Measurements from ENCODE around the gene SZT2.

The SZT2 gene

GRCh38 chr1:43432907-43433306, 43.2 kb downstream of the SZT2 start:
- Mint-ChIP-seq H3K27me3 (ENCODE audit: low read depth) (no peaks in the 10 kb centered on the region), H3K4me3 (no peak overlapping the region), H3K36me3 (ENCODE audit: low read depth) (peaks cover 72% of the 10 kb centered on the region), H3K27ac (no peak overlapping the region), H3K4me1 (peaks cover 5% of the 10 kb centered on the region), H3K9me3 (no peaks in the 10 kb centered on the region)
- no peak for TF ChIP-seq CTCF (IDR thresholded peaks at IDR 0.05; ENCODE audit: unreplicated experiment in 3 of 3)

- H3K9me3 Mint-ChIP-seq = no peaks in the 10 kb centered on the region
Measured at GRCh38 chr1:43434256-43434655, 44.6 kb downstream of the SZT2 start.

GRCh38 chr1:43435146-43436145, 45.7 kb downstream of the SZT2 start:
- Mint-ChIP-seq H3K4me3 (no peak overlapping the region), H3K4me1 (peaks cover 5% of the 10 kb centered on the region), H3K27me3 (ENCODE audit: low read depth) (no peaks in the 10 kb centered on the region), H3K9me3 (no peaks in the 10 kb centered on the region), H3K27ac (peak overlapping the region; percentile 1 to 38 (median 6)), H3K36me3 (ENCODE audit: low read depth) (peaks cover 60% of the 10 kb centered on the region)
- no peak for TF ChIP-seq CTCF (IDR thresholded peaks at IDR 0.05; ENCODE audit: unreplicated experiment in 3 of 3)

More at GRCh38 chr1:43434256-43434655, 44.6 kb downstream of the SZT2 start:
- Mint-ChIP-seq H3K4me1 (peaks cover 5% of the 10 kb centered on the region), H3K4me3 (no peak overlapping the region), H3K36me3 (ENCODE audit: low read depth) (peaks cover 70% of the 10 kb centered on the region), H3K27ac (no peak overlapping the region), H3K27me3 (ENCODE audit: low read depth) (no peaks in the 10 kb centered on the region)
- TF ChIP-seq CTCF (IDR thresholded peaks at IDR 0.05; ENCODE audit: unreplicated experiment in 3 of 3) = no peak

- no peaks in the 10 kb centered on the region for H3K27me3 Mint-ChIP-seq (ENCODE audit: low read depth)
- H3K27ac Mint-ChIP-seq = peak overlapping the region; percentile 1 to 38 (median 6)
- peaks cover 5% of the 10 kb centered on the region for H3K4me1 Mint-ChIP-seq
- no peak overlapping the region for H3K4me3 Mint-ChIP-seq
- no peaks in the 10 kb centered on the region for H3K9me3 Mint-ChIP-seq
- peaks cover 61% of the 10 kb centered on the region for H3K36me3 Mint-ChIP-seq (ENCODE audit: low read depth)
- no peak for TF ChIP-seq CTCF (IDR thresholded peaks at IDR 0.05; ENCODE audit: unreplicated experiment in 3 of 3)
Measured at GRCh38 chr1:43436371-43436770, 46.7 kb downstream of the SZT2 start.

GRCh38 chr1:43437031-43437973, 47.6 kb downstream of the SZT2 start:
- Mint-ChIP-seq H3K4me1 (peaks cover 5% of the 10 kb centered on the region), H3K27ac (no peak overlapping the region), H3K9me3 (no peaks in the 10 kb centered on the region), H3K27me3 (ENCODE audit: low read depth) (no peaks in the 10 kb centered on the region), H3K36me3 (ENCODE audit: low read depth) (peaks cover 57% of the 10 kb centered on the region), H3K4me3 (no peak overlapping the region)
- TF ChIP-seq CTCF (IDR thresholded peaks at IDR 0.05; ENCODE audit: unreplicated experiment in 3 of 3) = no peak

Data from nephron (organoid).